Immature natural killer cell (primary cell): ENCODE data around the gene CTSE. TPM values are rescaled to one million over a fixed set of nuclear protein-coding genes. Genes with fewer than 3 reads are reported as not detected.

Experiments
- DNase-seq, 3 donors: peaks; one replicate each; pipeline ENCODE4 v3.0.0; 2022; ENCODE audit warnings: mixed read lengths in 1 of 3
- H3K27ac Mint-ChIP-seq, 6 donors: one replicate each; pipeline ENCODE4 v1.8.0; 2020; ENCODE audit warnings: mixed read lengths in 6 of 6, mild to moderate bottlenecking in 5 of 6, inconsistent platforms in 4 of 6, moderate library complexity in 3 of 6
- H3K27me3 Mint-ChIP-seq, 3 donors: one replicate each; pipeline ENCODE4 v1.8.0; 2020 to 2021; ENCODE audit warnings: low read depth in 3 of 3, mild to moderate bottlenecking in 3 of 3, mixed read lengths in 3 of 3, moderate library complexity in 3 of 3, inconsistent platforms in 1 of 3
- H3K36me3 Mint-ChIP-seq, 3 donors: one replicate each; pipeline ENCODE4 v1.8.0; 2020; ENCODE audit warnings: mixed read lengths in 3 of 3, inconsistent platforms in 2 of 3, mild to moderate bottlenecking in 2 of 3
- H3K4me1 Mint-ChIP-seq, 2 donors: one replicate each; pipeline ENCODE4 v1.8.0; 2020; ENCODE audit warnings: inconsistent platforms in 2 of 2, mild to moderate bottlenecking in 2 of 2, mixed read lengths in 2 of 2, moderate library complexity in 1 of 2
- H3K4me3 Mint-ChIP-seq, 5 donors: one replicate each; pipeline ENCODE4 v1.8.0; 2020; ENCODE audit warnings: mild to moderate bottlenecking in 5 of 5, mixed read lengths in 5 of 5, inconsistent platforms in 3 of 5, moderate library complexity in 3 of 5
- H3K9me3 Mint-ChIP-seq, 6 donors: one replicate each; pipeline ENCODE4 v1.8.0; 2020; ENCODE audit warnings: mild to moderate bottlenecking in 6 of 6, mixed read lengths in 6 of 6, inconsistent platforms in 4 of 6, moderate library complexity in 3 of 6
- polyA plus RNA-seq, 3 donors: library from polyadenylated mRNA; unstranded; fragments of 300-500 nt; fragmentation: Illumina TruSeq; gene quantifications; one replicate each; pipeline ENCODE4 v1.2.3, GENCODE V29; 2021

The CTSE gene
- polyA plus RNA-seq, 3 donors from 2014 or later = not detected

GRCh38 chr1:206039046-206039973, 15.6 kb upstream of the CTSE start:
- no peak overlapping the region for H3K4me3 Mint-ChIP-seq

GRCh38 chr1:206037581-206037980, 13.9 kb upstream of the CTSE start:
- H3K9me3 Mint-ChIP-seq = peaks cover 0 to 2% (median 0%) of the 10 kb centered on the region in 6 donors
- H3K4me1 Mint-ChIP-seq = peaks cover 0 to 12% of the 10 kb centered on the region in 2 donors
- no peak for DNase-seq
- no peak overlapping the region for H3K4me3 Mint-ChIP-seq
- peaks cover 0 to 2% (median 0%) of the 10 kb centered on the region in 3 donors for H3K27me3 Mint-ChIP-seq
- no peak overlapping the region for H3K27ac Mint-ChIP-seq
- H3K36me3 Mint-ChIP-seq = no peaks in the 10 kb centered on the region

More at GRCh38 chr1:206039046-206039973, 15.6 kb upstream of the CTSE start:
- Mint-ChIP-seq H3K9me3 (no peaks in the 10 kb centered on the region), H3K27me3 (peaks cover 0 to 2% (median 2%) of the 10 kb centered on the region in 3 donors), H3K4me1 (peaks cover 0 to 12% of the 10 kb centered on the region in 2 donors), H3K36me3 (no peaks in the 10 kb centered on the region), H3K27ac (no peak overlapping the region)
- no peak for DNase-seq

DNA sequence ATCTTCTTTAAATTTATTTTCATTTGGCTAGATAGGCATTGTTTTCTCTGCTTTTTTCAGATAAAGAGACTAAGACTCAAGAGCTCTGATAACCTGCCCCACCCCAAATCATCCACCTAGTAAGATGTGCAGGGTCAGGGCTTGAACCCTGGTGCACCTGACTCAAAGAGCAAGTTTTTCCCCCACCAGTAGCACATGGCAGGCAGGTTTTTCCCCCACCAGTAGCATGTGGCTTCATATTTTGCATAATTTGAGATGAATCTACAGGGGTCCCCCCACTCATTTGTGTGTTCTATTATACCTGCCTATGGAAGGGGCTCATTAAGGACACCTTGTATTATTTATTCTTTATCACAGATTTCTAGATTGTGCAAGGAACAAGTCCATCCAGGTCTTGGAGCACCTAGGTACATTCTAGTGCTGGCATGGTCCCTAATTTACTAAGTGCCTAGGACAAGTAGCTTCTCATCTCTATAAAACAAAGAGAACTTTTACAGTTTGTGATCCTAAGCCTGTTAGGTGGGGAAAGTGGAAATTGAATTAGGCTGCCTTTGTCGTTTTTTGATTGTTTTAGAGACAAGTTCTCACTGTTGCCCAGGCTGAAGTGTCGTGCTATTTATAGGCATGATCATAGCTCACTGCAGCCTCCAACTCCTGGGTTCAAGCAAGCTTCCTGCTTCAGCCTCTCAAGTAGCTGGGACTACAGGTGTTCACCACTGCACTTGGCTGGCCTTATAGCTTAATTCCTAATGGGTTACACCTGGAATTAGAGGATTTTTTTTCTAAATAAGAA, 13.2 kb upstream of the CTSE start:
- no peaks in the 10 kb centered on the region for H3K36me3 Mint-ChIP-seq
- no peak overlapping the region for H3K4me3 Mint-ChIP-seq

DNA sequence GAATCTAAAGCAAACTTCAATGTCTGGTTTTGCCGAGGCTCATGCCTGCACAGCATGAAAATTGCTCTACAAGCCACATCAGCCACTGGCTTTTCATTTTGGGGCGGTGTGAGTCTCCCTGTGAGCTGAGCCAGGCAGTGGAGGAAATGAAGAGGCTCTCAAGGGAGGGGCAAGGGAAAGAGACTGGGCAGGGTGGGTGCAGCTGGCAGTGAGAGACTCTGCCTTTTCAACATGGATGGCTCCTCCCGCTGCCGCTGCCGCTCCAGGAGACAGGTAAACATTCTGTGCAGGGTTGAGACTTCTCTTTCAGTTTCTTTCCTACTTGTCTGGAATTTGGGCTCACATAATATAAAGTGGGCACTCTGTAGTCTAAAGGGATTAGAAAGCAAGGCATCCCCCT, 11.3 kb upstream of the CTSE start:
- DNase-seq = no peak
- Mint-ChIP-seq H3K4me3 (peak overlapping the region in 1 of 5 donors; percentile 23), H3K9me3 (peaks cover 0 to 2% (median 0%) of the 10 kb centered on the region in 6 donors), H3K36me3 (no peaks in the 10 kb centered on the region), H3K4me1 (peaks cover 0 to 12% of the 10 kb centered on the region in 2 donors), H3K27ac (no peak overlapping the region), H3K27me3 (peaks cover 0 to 4% (median 4%) of the 10 kb centered on the region in 3 donors)

More for the DNA sequence above, 13.2 kb upstream of the CTSE start:
- peaks cover 0 to 2% (median 0%) of the 10 kb centered on the region in 6 donors for H3K9me3 Mint-ChIP-seq
- peaks cover 0 to 4% (median 0%) of the 10 kb centered on the region in 3 donors for H3K27me3 Mint-ChIP-seq
- peaks cover 0 to 12% of the 10 kb centered on the region in 2 donors for H3K4me1 Mint-ChIP-seq
- no peak overlapping the region for H3K27ac Mint-ChIP-seq
- no peak for DNase-seq

GRCh38 chr1:206032380-206033140, 8.9 kb upstream of the CTSE start:
- no peak overlapping the region for H3K27ac Mint-ChIP-seq
- peaks cover 3 to 6% (median 4%) of the 10 kb centered on the region in 3 donors for H3K27me3 Mint-ChIP-seq
- H3K9me3 Mint-ChIP-seq = peaks cover 0 to 2% (median 0%) of the 10 kb centered on the region in 6 donors
- H3K4me1 Mint-ChIP-seq = peaks cover 0 to 6% of the 10 kb centered on the region in 2 donors
- no peak for DNase-seq
- H3K36me3 Mint-ChIP-seq = no peaks in the 10 kb centered on the region
- no peak overlapping the region for H3K4me3 Mint-ChIP-seq

DNA sequence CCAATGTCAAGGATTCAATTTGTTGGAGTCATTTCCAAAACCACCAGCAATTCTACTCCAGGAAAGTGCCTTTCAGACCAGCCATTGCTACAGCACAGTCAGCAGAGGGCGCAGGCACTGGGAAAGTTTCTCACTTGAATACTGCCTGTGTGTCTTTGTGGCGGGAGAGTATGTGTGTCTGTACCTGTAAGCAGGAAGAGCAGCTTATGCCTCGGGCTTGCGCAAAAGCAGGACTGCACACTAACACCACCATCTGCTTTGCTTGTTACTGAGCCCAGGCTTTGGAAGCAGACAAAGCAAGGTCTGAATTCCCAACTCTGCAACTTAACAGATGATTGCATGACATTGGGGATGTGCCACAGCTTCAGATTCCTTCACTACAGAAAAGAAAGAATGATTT, 7.0 kb upstream of the CTSE start:
- Mint-ChIP-seq H3K4me1 (peaks cover 0 to 6% of the 10 kb centered on the region in 2 donors), H3K9me3 (peaks cover 0 to 2% (median 0%) of the 10 kb centered on the region in 6 donors), H3K36me3 (no peaks in the 10 kb centered on the region), H3K4me3 (no peak overlapping the region), H3K27me3 (peaks cover 3 to 6% (median 4%) of the 10 kb centered on the region in 3 donors), H3K27ac (no peak overlapping the region)
- DNase-seq = peak; percentile 10 to 27 (median 16)

GRCh38 chr1:206030191-206030590, 6.5 kb upstream of the CTSE start:
- no peaks in the 10 kb centered on the region for H3K36me3 Mint-ChIP-seq
- H3K4me3 Mint-ChIP-seq = no peak overlapping the region
- H3K27me3 Mint-ChIP-seq = peaks cover 3 to 6% (median 4%) of the 10 kb centered on the region in 3 donors
- DNase-seq = no peak
- peaks cover 0 to 2% (median 0%) of the 10 kb centered on the region in 6 donors for H3K9me3 Mint-ChIP-seq
- peaks cover 0 to 6% of the 10 kb centered on the region in 2 donors for H3K4me1 Mint-ChIP-seq
- no peak overlapping the region for H3K27ac Mint-ChIP-seq

GRCh38 chr1:206029484-206029883, 5.8 kb upstream of the CTSE start:
- DNase-seq = no peak
- Mint-ChIP-seq H3K4me3 (no peak overlapping the region), H3K9me3 (peaks cover 0 to 2% (median 0%) of the 10 kb centered on the region in 6 donors), H3K27me3 (peaks cover 2 to 6% (median 3%) of the 10 kb centered on the region in 3 donors), H3K4me1 (peaks cover 0 to under 1% of the 10 kb centered on the region in 2 donors), H3K36me3 (no peaks in the 10 kb centered on the region), H3K27ac (no peak overlapping the region)

DNA sequence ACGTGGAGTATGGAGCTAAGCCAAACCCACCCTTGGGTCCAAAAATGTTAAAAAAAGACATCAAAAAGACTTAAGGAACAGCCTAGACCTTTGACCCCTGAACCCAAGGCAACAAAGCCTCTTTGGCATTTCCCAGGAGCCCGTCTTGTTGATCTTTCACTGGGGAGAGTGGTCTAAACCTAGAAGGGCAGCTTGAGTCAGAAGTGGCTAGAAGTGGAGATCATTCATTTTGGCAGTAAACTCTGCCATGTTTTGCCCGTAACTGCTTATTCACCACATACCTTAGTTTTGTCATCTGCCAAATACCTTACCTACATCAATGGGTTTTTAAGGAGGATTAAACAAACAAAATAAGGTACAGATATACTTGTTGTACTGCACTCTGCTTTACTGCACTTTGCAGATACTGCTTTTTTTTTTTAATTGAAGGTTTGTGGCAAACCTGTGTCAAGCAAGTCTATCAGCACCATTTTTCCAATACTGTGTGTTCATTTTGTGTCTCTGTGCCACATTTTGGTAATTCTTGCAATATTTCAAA, 1.7 kb upstream of the CTSE start:
- no peaks in the 10 kb centered on the region for H3K4me1 Mint-ChIP-seq
- H3K4me3 Mint-ChIP-seq = no peak overlapping the region
- DNase-seq = no peak
- no peak overlapping the region for H3K27ac Mint-ChIP-seq
- H3K36me3 Mint-ChIP-seq = no peaks in the 10 kb centered on the region
- peaks cover 0 to 6% (median 3%) of the 10 kb centered on the region in 3 donors for H3K27me3 Mint-ChIP-seq
- no peaks in the 10 kb centered on the region for H3K9me3 Mint-ChIP-seq

DNA sequence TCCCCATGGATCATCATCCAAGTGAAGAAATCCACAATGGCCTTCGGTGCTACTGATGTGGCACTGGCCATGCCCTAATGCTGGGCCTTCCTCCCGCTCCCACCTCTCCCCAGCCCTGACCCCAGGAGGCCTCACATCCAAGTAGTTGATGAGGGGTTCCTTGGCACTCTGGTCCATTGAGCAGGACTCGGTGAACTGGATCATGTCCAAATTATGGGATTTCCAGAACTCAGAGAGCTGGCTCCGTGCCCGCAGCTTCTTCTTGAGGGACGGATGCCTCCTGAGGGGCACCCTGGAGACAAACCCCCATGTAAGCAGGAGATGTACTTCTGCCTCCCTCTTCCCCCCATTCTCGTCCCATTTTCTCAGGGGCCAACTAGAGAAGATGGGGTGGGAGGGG, 929 bp downstream of the CTSE start:
- DNase-seq = no peak
- no peaks in the 10 kb centered on the region for H3K36me3 Mint-ChIP-seq
- no peaks in the 10 kb centered on the region for H3K4me1 Mint-ChIP-seq
- H3K9me3 Mint-ChIP-seq = no peaks in the 10 kb centered on the region
- no peak overlapping the region for H3K27ac Mint-ChIP-seq
- peaks cover 0 to 5% (median 0%) of the 10 kb centered on the region in 3 donors for H3K27me3 Mint-ChIP-seq
- H3K4me3 Mint-ChIP-seq = no peak overlapping the region

GRCh38 chr1:206021626-206022365, 1.9 kb downstream of the CTSE start:
- Mint-ChIP-seq H3K27ac (peak overlapping the region in 1 of 6 donors; percentile 22), H3K4me1 (no peaks in the 10 kb centered on the region), H3K9me3 (no peaks in the 10 kb centered on the region)

DNA sequence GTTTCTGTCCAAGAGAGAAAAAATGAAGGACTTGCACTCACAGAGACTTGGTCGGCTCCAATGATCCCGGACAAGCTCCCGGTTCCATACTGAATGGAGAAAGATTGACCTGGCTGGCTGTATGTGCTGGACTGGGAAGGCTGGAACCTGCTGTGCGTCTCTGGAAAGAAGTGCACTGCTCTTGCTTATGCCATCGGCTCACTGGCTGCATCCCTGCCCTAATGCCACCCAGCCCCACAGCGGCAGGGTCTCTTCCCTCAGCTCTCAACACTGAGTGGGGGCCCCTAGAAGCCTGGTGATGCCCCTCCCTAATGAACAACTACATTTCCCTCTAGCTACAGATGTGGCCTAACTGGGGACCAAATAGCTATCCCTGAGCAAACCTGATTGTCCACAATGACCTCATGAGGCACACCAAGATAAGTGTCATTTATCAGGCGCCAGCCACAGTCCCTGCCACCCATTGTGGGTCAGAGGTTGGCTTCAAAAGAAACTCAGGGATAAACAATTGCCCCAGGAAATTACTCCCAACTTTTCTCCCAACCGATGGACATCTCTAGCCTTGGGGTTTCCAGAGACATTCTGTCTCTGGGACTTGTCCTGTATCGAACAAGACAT, 2.6 kb downstream of the CTSE start:
- Mint-ChIP-seq H3K4me3 (no peak overlapping the region), H3K9me3 (no peaks in the 10 kb centered on the region), H3K27ac (no peak overlapping the region)

More at GRCh38 chr1:206021626-206022365, 1.9 kb downstream of the CTSE start:
- peaks cover 0 to 5% (median 0%) of the 10 kb centered on the region in 3 donors for H3K27me3 Mint-ChIP-seq
- H3K36me3 Mint-ChIP-seq = no peaks in the 10 kb centered on the region
- no peak for DNase-seq
- no peak overlapping the region for H3K4me3 Mint-ChIP-seq

More for the DNA sequence above, 2.6 kb downstream of the CTSE start:
- DNase-seq = no peak
- Mint-ChIP-seq H3K27me3 (peaks cover 0 to 5% (median 0%) of the 10 kb centered on the region in 3 donors), H3K4me1 (no peaks in the 10 kb centered on the region), H3K36me3 (no peaks in the 10 kb centered on the region)
